ENCODE data around the gene NAPA.

- TF ChIP-seq CTCF (IDR thresholded peaks at IDR 0.05): no peak
- TF ChIP-seq POLR2A (IDR thresholded peaks at IDR 0.05): no peak
Measured at GRCh38 chr19:47489072-47489914, 25.6 kb downstream of the NAPA start.
